ENCODE results near the gene OAF. TPM values are rescaled to one million over a fixed set of nuclear protein-coding genes. Genes with fewer than 3 reads are reported as not detected.

OAF gene
- total and polyA plus RNA-seq, 8 donors = 21.6 to 88.3 (median 45.6) TPM

- no peaks in the 10 kb centered on the region for H3K9me3 ChIP-seq
- no peaks in the 10 kb centered on the region for H3K36me3 ChIP-seq
- intact Hi-C loops (cut with DNase I) = no loop called here
- no peaks in the 10 kb centered on the region for H3K27me3 ChIP-seq
- ATAC-seq (no peak), DNase-seq (peak in 1 of 6 donors; percentile 28), FAIRE-seq (no peak)
- peaks cover 38 to 54% (median 53%) of the 10 kb centered on the region in 3 donors for H3K4me1 ChIP-seq
- H3K4me3 ChIP-seq = no peak overlapping the region
- no peak for TF ChIP-seq CTCF (IDR thresholded peaks at IDR 0.05)
- H3K27ac ChIP-seq = peak overlapping the region; percentile 79 to 92 (median 87)
These were observed 24.4 kb upstream of the OAF start for GRCh38 chr11:120186456-120186773.

DNA sequence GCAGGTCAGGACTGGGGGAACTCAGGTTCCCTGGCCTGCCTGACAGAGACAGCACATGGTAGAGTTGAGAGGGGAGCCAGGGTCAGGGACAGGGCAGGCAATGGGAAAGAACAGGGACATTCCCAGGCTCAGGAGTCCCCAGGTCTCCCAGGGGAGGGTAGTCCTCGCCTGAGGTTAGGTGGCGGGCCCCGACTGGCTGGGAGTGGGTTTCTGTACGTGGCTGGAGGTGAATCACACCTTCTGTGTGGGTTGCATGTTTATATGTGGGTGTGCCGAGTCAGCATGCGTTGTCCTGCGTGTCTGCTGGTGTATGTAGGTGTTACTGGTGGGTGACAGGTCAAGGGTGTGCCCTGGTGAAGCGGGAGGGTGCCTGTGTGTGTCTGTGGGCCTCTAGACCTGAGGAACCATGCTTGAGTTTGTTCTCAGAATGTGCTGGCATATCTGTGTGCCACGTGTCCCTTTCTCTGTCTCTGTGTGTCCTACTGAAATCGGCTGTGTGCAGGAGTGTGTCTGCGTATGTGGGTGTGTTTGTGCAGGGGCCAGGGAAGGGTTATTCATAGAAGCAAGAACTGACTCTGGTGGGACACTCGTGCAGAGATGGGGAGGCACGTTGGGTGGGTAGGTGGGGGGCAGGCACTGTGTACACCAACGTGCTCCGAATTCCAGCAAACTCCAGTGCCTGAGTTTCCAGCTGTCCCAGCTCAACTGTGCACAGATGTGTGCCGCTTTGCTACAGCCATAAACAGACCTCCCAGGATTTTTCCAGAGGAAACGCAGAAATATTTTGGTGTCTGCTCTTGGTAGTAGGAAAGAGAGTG is 23.8 kb upstream of the OAF start:
- peak in 3 of 4 donors; percentile 11 to 43 (median 29) for ATAC-seq
- H3K36me3 ChIP-seq = no peaks in the 10 kb centered on the region
- no peak for TF ChIP-seq CTCF (IDR thresholded peaks at IDR 0.05)
- peak in 3 of 6 donors; percentile 37 to 62 (median 46) for DNase-seq
- H3K4me1 ChIP-seq = peaks cover 38 to 54% (median 53%) of the 10 kb centered on the region in 3 donors
- H3K9me3 ChIP-seq = no peaks in the 10 kb centered on the region
- 23 to 24% methylated on average over 17 of the region's 17 CpGs for WGBS, 2 donors
- no peaks in the 10 kb centered on the region for H3K27me3 ChIP-seq
- FAIRE-seq = no peak
- intact Hi-C loops (cut with DNase I) = no loop called here
- no peak overlapping the region for H3K4me3 ChIP-seq
- H3K27ac ChIP-seq = peak overlapping the region; percentile 79 to 92 (median 87)

DNA sequence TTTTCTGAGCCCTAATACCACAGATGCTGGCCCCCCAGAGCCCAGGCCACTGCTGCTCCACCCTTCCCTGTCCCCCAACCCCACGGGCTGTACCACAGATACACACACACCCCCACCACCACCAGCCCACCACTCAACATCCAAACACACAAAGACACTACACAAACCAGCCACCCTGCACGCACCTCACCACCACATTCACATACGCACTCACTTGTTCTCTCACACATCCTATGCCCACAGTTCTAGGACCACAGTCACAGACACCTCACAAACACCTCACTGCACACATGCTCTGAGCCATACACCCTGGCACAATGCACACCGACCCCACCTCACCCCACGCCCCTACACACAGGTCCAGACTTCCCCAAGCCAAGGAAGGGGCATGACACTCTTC is 22.5 kb upstream of the OAF start:
- intact Hi-C loops (cut with DNase I) = no loop called here
- 91 to 94% methylated on average over 5 of the region's 5 CpGs for WGBS, 2 donors
- TF ChIP-seq CTCF (IDR thresholded peaks at IDR 0.05) = no peak
- no peak overlapping the region for H3K4me3 ChIP-seq
- H3K36me3 ChIP-seq = no peaks in the 10 kb centered on the region
- H3K27ac ChIP-seq = peak overlapping the region; percentile 79 to 92 (median 87)
- peaks cover 41 to 57% (median 56%) of the 10 kb centered on the region in 3 donors for H3K4me1 ChIP-seq
- no peak for ATAC-seq
- H3K27me3 ChIP-seq = no peaks in the 10 kb centered on the region
- FAIRE-seq = no peak
- H3K9me3 ChIP-seq = no peaks in the 10 kb centered on the region
- DNase-seq = peak in 1 of 6 donors; percentile 30

DNA sequence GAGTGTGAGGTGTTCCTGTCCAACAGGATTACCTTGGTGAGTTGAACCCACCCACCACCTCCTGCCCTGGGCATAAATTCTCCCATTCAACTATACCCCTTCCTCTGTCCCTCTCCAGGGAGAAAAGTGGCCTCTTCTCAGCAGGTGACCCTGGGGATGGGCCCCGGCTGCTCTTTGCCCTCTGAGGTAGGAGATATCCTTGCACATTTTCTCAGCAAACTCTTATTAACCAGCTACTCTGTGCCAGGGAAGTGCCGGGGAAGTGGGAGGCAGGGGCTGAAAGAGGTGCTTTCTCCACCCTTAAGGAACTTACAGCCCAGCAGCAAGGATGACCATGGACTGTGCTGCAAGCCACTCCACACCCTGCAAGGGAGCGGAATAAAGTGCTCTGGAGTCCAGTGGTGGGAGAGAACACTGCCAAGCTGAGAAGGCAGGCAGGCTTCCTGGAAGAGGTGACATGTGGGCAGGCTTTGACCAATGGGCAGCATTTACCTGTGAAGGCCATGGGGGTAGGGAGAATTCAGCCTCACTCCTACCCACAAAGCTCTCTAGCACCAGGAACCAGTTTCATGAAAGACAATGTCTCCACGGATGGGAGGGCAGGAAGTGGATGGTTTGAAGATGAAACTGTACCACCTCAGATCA is 21.9 kb upstream of the OAF start:
- WGBS, 2 donors = 61 to 73% methylated on average over 4 of the region's 4 CpGs
- H3K9me3 ChIP-seq = no peaks in the 10 kb centered on the region
- no peaks in the 10 kb centered on the region for H3K36me3 ChIP-seq
- no peaks in the 10 kb centered on the region for H3K27me3 ChIP-seq
- FAIRE-seq (no peak), ATAC-seq (no peak), DNase-seq (peak in 1 of 6 donors; percentile 42)
- intact Hi-C loops (cut with DNase I) = no loop called here
- H3K27ac ChIP-seq = peak overlapping the region in 1 of 4 donors; percentile 79
- TF ChIP-seq CTCF (IDR thresholded peaks at IDR 0.05) = no peak
- peaks cover 40 to 51% (median 51%) of the 10 kb centered on the region in 3 donors for H3K4me1 ChIP-seq
- no peak overlapping the region for H3K4me3 ChIP-seq

- intact Hi-C loops (cut with DNase I) = loop anchor here in 1 of 3 donors (10.0 kb wide), 1 partner anchor 104 kb away; no protein-coding TSS in a partner anchor
- DNase-seq (no peak), FAIRE-seq (no peak), ATAC-seq (no peak)
- peaks cover 30 to 36% (median 35%) of the 10 kb centered on the region in 3 donors for H3K4me1 ChIP-seq
- WGBS, 2 donors = 87 to 88% methylated on average over 4 of the region's 4 CpGs
- H3K36me3 ChIP-seq = no peaks in the 10 kb centered on the region
- no peak overlapping the region for H3K4me3 ChIP-seq
- no peaks in the 10 kb centered on the region for H3K9me3 ChIP-seq
- no peak for TF ChIP-seq CTCF (IDR thresholded peaks at IDR 0.05)
- no peaks in the 10 kb centered on the region for H3K27me3 ChIP-seq
- H3K27ac ChIP-seq = no peak overlapping the region
These were observed 19.8 kb upstream of the OAF start for GRCh38 chr11:120191058-120191457.
